ENCODE results near the gene TSPEAR.

The TSPEAR gene

GRCh38 chr21:44530221-44530902 is 181.0 kb downstream of the TSPEAR start:
- CTCF ChIA-PET = no interaction called here
- no peak for DNase-seq (ENCODE audit: low spot score)
- no peak for TF ChIP-seq CTCF (conservative IDR thresholded peaks at IDR 0.05; ENCODE audit: low read depth)

GRCh38 chr21:44529503-44530125 is 181.8 kb downstream of the TSPEAR start:
- no peak for TF ChIP-seq CTCF (conservative IDR thresholded peaks at IDR 0.05; ENCODE audit: low read depth)
- no peak for DNase-seq (ENCODE audit: low spot score)
- CTCF ChIA-PET = no interaction called here
- no peak overlapping the region for H3K27ac ChIP-seq
- POLR2A ChIA-PET (ENCODE audit: low non-redundant PET) = no interaction called here

More at GRCh38 chr21:44530221-44530902, 181.0 kb downstream of the TSPEAR start:
- H3K27ac ChIP-seq = no peak overlapping the region
- POLR2A ChIA-PET (ENCODE audit: low non-redundant PET) = no interaction called here

GRCh38 chr21:44529011-44529421 is 182.4 kb downstream of the TSPEAR start:
- DNase-seq (ENCODE audit: low spot score) = no peak
- POLR2A ChIA-PET (ENCODE audit: low non-redundant PET) = no interaction called here
- no peak for TF ChIP-seq CTCF (conservative IDR thresholded peaks at IDR 0.05; ENCODE audit: low read depth)
- no peak overlapping the region for H3K27ac ChIP-seq
- CTCF ChIA-PET = no interaction called here

GRCh38 chr21:44528634-44528995 is 182.8 kb downstream of the TSPEAR start:
- no peak for TF ChIP-seq CTCF (conservative IDR thresholded peaks at IDR 0.05; ENCODE audit: low read depth)
- DNase-seq (ENCODE audit: low spot score) = no peak
- H3K27ac ChIP-seq = no peak overlapping the region
- CTCF ChIA-PET = no interaction called here
- POLR2A ChIA-PET (ENCODE audit: low non-redundant PET) = no interaction called here

GRCh38 chr21:44527983-44528633 is 183.3 kb downstream of the TSPEAR start:
- ChIA-PET POLR2A (ENCODE audit: low non-redundant PET) (no interaction called here), CTCF (no interaction called here)
- no peak for DNase-seq (ENCODE audit: low spot score)
- H3K27ac ChIP-seq = no peak overlapping the region
- TF ChIP-seq CTCF (conservative IDR thresholded peaks at IDR 0.05; ENCODE audit: low read depth) = no peak

GRCh38 chr21:44527156-44527982 is 184.0 kb downstream of the TSPEAR start:
- H3K27ac ChIP-seq = no peak overlapping the region
- TF ChIP-seq CTCF (conservative IDR thresholded peaks at IDR 0.05; ENCODE audit: low read depth) = no peak
- DNase-seq (ENCODE audit: low spot score) = no peak
- ChIA-PET CTCF (no interaction called here), POLR2A (ENCODE audit: low non-redundant PET) (no interaction called here)
